Adipose tissue (tissue), 3 donors: ENCODE data around the gene EXD3. TPM values are rescaled to one million over a fixed set of nuclear protein-coding genes. Genes with fewer than 3 reads are reported as not detected.
"Not testable (repeated sequence)": the region's sequence is repeated elsewhere in the genome, so short reads cannot be mapped to it uniquely, and the experiment has no call there.

Source experiments
- H3K27ac ChIP-seq: one replicate; pipeline ENCODE4 v1.5.1; 2013; ENCODE audit warnings: low read depth, low read length
- WGBS, 3 donors: extraction: QIAGEN DNeasy Blood & Tissue Kit; methylation state at CpG; one replicate each; pipeline ENCODE4 v1.1.7; 2013; 5-methylcytosine and 5-hydroxymethylcytosine counted together
- polyA plus RNA-seq, 3 donors: library from polyadenylated mRNA; stranded (reverse); fragments of 200-250 nt; gene quantifications; one replicate each; pipeline ENCODE4 v1.2.3, GENCODE V29; 2013
- donor health status: healthy with polysubstance abuse.
- donor health status: Bipolar disorder and iron deficiency.
- donor health status: healthy.

Gene EXD3
- polyA plus RNA-seq, 3 donors = 7.6 to 38.5 (median 14.0) TPM

DNA sequence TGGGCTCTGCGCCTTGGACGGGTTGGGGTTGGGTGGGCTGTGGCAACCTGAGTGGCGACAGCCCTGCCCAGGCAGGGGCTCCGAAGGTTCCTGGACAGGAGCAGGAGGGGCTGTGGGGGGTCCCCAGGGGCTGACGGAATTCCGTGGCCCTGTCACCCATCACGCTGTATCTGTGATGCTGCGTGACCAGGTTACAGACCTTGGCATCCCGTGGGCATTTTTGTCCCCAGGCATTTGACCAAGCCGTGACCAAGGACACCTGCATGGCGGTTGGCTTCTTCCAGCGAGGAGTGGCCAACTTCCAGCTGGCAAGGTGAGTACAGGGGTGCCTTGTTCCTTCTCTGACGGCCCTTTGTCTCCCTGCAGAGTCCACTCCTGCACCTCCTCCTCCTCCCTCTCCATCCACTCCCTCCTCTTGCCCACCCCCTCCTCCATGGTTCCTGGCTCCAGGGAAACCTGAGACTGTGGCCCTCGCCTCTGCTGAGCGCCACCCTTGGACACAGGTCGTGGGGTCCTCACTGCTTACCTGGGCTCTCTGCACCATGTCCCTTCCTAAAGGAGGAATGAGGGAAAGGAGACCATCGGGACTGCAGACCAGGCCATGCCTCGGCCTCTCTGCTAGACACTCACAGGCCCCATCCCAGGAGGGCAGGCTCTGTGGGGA lies 3.2 kb upstream of the EXD3 start:
- H3K27ac ChIP-seq = no peak overlapping the region
- WGBS, 3 donors = 70 to 85% (median 75%) methylated on average over 18 of the region's 18 CpGs

DNA sequence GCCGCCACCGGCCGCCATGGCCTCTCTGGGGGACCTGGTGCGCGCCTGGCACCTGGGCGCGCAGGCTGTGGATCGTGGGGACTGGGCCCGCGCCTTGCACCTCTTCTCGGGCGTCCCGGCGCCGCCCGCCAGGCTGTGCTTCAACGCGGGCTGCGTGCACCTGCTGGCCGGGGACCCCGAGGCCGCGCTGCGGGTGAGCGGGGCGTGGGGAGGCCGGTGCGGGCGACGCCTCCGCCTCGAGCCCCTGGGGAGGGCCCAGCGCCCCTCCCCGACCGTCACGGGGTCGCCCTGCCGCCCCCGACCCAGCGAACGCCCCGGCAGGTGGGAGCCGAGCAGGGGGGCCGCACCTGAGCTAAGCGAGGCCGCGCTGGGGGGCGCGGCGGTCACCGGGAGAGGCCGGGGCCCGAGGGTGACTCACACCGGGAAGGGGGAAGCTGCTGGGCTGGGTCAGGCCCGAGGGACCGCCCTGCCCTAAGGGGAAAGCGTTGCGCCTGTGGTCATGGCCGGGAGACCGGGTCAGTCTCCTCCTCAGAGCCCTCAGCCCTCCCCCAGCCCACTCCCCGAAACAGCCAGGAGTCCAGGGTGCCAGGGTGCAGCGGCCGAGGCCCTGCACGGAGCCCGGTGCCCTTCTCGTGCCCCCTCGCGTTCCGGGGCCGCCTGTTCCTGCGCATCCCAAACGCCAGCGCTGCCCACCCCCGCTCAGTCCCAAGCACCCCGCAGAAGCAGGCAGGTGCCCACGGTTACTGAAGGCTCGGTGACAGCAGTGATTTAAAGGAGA lies 741 bp upstream of the EXD3 start:
- H3K27ac ChIP-seq = no peak overlapping the region
- 11 to 15% (median 11%) methylated on average over 51 to 77 of the region's 77 CpGs for WGBS, 3 donors

DNA sequence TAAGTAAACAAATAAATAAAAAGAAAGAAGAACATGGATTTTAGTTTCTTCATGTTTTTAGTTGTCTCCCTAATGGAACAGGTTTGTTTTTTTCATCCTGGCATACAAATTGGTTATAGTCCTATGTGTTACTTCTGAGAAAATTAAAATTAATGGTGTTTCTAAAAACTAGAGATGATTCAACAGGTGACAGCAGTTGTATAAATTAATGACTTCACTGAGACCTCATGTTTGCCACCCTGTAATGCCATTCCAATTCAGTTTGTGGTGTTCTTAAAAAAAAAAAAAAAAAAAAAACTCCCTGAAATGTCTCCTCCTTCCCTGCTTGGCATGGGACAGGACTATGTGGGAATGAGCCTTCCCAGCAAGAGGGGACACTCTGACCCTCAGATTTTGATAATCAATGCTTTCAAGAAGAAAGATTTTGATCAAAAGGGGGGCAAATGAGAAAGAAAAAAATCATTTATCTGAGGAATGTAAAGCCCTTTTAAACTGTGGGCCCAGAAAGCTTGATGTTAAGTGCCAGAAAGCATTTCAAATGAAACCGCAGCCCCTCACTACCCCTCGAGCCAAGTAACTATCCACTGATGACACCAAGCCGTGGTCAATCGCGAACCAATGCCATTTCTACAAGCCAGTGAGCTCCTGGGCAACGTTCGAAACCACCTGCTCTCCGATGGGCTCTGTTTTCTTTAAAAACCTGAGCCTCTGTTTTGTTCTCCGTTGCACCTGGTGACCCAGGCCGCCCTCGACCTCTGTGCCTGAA lies 941 bp downstream of the EXD3 start:
- no peak overlapping the region for H3K27ac ChIP-seq
- WGBS, 3 donors = 4 to 5% (median 5%) methylated on average over 11 of the region's 11 CpGs

DNA sequence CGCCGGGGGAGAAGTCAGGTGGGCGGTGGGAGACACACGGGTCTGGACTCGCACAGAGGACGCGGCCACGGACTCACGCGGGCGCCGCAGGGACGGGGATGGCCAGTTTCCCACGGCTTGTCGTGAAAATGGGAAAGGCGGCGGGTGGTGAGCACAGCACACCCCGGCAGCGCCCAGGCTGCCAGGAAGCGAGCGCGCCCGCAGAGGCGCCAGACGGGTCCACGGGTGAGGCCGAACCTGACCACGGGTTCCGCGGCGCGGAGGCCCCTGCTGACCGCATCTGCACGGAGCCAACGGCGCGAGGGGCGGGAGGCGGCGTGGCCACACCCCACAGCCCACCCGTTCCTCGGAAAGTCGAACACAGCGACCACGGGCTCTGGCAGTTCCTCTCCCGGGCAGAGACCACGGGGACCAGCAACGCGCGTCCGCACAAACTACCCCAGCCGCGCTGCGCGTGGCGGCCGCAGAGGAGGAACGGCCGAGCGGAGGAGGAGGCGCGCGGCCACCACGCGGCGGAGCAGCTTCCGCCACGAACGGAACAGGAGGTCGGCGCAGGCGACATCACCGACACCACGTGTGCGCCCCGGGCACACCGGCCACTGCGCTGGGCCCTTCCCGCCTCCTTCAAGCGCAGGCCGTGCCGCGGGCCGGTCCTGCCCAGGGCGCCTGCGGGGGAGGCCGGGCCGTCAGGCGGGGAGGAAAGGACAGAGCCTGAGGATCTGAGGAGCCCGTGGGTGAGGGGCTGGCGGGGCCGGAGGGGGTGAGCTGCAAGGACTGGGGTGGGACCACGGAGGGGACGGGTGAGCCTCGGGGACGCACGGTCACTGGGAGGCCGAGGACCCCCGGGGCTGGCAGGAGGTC lies 5.6 kb downstream of the EXD3 start:
- no peak overlapping the region for H3K27ac ChIP-seq
- 75 to 89% (median 85%) methylated on average over 94 to 99 of the region's 99 CpGs for WGBS, 3 donors

DNA sequence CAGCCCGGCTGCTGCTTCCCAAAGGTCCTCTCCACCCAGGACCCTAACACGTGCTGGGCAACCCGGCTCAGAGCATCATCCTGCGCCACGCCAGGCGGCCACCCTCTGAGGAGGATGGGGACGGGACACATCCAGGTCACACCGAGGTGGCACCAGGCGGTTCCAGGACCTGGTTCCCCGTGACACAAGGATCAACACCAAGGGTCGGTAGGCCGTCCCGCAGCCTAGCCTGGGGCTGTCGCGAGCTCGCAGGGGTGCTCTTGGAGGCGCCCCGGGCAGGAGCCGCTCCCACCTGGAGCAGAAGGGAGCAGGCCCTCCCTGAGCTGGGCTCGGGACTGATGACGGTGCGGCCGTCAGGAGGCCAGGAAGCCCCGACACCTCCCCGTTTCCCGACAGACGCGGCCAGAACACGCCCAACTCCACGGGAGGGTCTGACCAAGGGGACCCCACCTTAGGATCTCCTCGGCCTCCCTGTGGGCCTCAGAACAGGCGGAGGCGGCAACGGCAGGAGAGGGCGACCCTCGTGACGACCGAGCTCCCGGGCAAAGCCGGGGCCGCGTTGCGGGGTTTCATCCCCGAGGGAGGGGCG lies 6.3 kb downstream of the EXD3 start:
- no peak overlapping the region for H3K27ac ChIP-seq
- 82 to 91% (median 89%) methylated on average over 39 to 45 of the region's 45 CpGs for WGBS, 3 donors

DNA sequence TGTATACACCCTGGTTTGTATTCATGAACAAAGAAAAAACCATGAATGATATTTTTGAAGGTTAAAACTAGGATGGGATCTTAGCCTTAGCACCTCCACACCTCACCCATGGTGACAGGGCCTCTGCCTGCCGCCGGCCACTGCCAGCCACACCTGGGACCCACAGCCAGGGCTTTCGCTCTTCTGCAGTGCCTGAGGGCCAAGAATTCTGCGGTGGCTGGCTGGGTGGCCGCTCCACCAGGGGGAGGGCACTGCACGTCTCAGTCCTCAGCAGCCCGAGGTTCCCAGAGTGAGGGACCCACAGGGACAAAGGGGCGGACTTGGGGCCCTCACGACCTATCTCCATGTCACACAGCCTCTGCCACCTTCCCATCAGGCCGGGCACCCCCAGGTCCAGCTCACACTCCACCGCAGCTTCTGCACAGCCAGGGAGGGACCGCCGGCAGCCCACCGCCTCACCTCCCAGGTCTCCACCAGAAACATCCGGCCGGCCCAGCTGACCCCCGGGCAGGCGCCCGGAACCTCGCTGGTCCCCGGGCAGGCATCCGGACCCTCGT lies 6.9 kb downstream of the EXD3 start:
- no peak overlapping the region for H3K27ac ChIP-seq
- WGBS, 3 donors = 93 to 97% (median 94%) methylated on average over 20 to 23 of the region's 23 CpGs

DNA sequence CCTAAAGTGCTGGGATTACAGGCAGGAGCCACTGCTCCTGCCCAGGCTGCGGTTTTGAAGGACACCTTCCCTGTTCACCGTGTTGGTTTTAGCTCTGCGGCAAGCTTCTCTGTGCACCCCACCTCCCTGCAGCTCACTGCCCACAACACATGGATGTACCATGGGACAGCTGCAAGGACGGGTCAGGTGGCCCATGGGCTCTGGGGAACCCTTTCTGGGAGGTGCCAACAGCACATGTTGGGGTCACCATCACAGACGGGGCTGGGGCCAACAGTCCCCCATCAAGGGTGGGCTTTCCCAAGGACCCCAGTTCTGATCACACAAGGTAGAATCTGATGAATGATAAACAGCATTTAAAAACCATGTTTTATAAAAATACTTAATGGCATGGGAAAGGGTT lies 7.5 kb downstream of the EXD3 start:
- 89 to 94% (median 94%) methylated on average over 5 of the region's 5 CpGs for WGBS, 3 donors

DNA sequence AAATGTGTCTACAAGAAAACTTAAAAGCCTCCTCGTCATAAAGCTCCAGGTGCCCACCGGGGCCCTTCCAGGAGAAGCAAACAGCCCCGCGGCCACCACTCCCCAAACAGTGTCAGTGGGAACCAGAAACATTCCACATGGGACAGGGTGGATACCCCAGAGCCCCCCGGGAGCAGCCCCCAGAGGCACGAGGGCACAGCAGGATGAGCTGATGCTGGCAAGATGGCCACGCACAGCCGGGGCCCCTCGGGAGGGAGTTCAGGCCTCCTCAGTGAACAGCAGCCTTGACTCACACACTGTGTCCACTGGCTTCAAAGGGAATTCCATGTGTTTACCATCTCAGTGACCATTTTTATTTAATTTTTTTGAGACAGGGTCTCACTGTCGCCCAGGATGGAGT lies 10.5 kb downstream of the EXD3 start:
- no peak overlapping the region for H3K27ac ChIP-seq
- 72 to 82% (median 75%) methylated on average over 10 of the region's 10 CpGs for WGBS, 3 donors

More for the DNA sequence above, 7.5 kb downstream of the EXD3 start:
- no peak overlapping the region for H3K27ac ChIP-seq

DNA sequence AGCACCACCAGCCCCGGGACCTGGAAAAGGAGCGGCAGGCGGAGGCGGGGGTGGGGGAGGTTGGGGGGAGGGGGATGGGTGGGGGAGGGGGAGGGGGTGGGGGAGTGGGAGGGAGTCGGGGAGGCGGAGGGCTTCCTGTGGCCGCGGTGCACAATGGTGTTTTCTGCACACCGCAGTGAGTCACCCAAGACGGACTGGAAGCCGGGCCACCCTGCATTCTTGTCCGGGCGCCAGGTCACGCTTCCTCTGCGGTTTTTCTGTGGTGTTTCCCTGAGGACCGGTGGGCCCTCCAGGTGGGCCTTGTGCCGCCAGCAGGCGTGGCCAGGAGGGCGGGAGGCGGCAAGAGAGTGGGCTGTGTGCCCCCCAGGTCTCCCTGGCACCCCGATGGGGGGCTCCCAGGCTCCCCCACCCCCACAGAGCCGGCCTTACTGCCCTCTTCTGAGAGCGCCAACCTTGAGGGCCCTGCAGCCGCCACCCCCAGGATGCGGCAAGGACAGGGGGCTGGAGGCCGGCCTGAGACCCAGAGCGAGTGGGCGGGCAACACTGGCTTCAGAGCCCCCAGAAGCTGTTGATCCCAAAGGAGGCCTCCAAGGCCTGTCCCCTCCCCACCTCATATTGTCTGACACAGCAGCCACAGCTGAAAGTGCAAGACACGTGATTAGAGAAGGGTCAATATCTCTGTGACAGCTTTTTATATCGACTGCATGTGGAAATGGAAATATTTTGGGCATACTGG lies 11.1 kb downstream of the EXD3 start:
- WGBS, 3 donors = 22 to 59% (median 28%) methylated on average over 23 to 29 of the region's 30 CpGs
- H3K27ac ChIP-seq = no peak overlapping the region

DNA sequence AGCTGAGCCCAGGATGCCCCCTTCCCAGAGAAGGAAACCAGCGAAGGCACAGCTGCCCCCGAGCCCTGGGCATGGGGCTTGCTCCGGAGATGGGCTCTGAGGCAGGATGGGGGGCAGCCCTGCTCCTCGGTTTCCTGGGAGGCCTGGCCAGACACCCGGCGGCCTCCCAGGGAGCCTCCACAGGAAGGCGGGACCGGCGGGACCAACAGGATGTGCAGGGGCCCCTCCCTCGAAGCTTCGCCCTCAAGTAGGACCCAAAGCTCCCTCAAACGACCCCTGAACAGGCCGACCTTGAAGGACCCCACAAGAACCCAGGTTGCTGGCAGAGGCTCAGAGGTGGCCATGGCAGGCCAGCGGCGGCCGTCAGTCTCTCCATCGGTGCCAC lies 11.7 kb downstream of the EXD3 start:
- H3K27ac ChIP-seq = no peak overlapping the region
- 20 to 71% (median 27%) methylated on average over 9 to 17 of the region's 17 CpGs for WGBS, 3 donors

DNA sequence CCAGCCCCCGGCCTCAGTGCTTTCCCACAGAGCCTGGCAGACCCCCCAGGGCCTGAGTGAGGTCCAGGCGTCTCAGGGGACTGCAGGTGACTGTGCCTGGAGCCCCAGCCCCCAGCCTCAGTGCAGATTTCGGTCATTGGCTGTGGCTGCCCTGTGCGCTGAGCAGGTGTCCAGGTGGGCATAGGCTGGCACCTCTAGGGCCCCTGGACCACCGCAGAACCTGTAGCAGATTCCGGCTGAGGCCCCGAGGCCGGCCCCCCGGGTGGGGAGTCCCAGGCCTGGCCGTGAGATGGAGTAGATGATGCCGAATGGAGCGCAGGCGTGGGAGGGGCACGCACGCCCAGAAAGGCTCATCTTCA lies 12.1 kb downstream of the EXD3 start:
- 80 to 86% (median 80%) methylated on average over 15 of the region's 15 CpGs for WGBS, 3 donors
- H3K27ac ChIP-seq = no peak overlapping the region

DNA sequence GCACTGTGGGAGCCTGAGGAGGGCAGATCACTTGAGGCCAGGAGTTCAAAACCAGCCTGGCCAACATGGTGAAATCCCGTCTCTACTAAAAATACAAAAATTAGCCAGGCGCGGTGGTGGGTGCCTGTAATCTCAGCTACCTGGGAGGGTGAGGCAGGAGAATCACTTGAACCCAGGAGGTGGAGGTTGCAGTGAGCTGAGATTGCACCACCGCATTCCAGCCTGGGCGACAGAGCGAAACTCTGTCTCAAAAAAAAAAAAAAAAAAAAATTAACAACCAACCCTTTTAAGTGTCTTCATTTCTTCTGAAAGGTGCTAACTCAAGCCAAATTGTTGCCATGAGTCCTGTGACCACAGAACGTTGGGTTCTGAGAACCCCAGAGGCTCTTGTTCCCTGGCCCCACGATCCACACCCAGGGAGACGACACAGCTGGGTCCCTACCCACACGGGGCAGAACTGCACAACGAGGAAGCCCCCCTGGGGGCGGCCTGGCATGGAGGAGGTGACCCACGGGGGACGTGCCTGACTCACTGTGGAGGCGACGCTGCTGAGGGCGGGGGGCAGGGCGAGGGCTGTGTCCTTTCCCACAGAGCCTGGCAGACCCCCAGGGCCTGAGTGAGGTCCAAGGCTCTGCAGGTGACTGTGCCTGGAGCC lies 12.6 kb downstream of the EXD3 start:
- H3K27ac ChIP-seq = not testable (repeated sequence)
- 65 to 80% (median 77%) methylated on average over 17 to 18 of the region's 18 CpGs for WGBS, 3 donors

DNA sequence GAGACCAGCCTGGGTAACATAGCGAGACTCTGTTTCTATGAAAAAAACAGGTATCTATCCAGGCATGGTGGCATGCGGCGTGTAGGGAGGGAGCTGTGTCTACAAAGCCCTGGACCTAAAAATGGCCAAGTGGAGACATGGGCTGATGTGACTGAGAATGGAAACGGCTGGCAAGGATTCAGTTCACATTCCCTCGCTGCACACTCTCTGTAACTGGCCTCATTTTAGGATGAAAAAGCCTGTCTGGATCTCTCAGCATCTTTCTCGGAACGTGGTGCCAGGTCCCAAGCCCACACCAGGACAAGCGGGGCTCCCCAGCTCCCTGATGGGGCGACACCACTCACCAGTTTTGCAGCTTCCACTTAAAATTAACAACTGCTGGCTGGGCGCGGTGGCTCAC lies 13.4 kb downstream of the EXD3 start:
- WGBS, 3 donors = 92 to 93% (median 93%) methylated on average over 11 of the region's 11 CpGs
- no peak overlapping the region for H3K27ac ChIP-seq

DNA sequence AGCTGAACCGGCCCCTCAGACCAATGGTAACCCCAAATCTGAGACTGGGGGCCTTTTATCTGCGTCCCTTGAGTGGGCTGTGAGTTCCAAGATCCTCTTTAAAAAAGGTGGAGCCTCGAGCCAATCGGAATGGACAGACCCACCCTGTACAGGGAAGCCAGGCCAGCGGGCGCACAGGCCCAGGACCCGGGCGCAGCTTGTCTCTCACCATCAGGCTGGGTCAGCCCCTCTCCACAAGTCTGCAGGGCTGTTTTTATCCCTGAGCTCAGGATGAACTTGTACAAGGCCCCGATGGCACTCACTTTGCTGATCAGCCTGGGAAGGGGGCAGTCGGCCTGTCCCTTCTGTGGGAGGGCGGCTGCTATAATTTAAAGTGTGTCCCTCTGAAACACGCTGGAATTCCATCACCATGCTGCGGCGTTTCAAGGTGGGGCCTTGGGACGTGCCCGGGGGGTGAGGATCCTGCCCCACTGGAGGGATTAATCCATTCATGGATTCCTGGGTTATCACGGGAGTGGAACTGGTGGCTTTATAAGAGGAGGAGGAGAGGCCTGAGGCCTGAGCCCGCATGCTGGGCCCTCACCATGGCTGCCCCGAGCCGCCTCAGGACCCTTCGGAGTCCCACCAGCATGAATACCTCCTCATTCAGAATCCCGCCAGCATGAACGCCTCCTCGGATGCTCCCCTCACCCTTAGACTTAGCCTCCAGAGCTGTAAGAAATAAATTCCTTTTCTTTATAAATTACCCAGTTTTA lies 14.1 kb downstream of the EXD3 start:
- no peak overlapping the region for H3K27ac ChIP-seq
- WGBS, 3 donors = 95 to 96% (median 95%) methylated on average over 24 of the region's 24 CpGs

DNA sequence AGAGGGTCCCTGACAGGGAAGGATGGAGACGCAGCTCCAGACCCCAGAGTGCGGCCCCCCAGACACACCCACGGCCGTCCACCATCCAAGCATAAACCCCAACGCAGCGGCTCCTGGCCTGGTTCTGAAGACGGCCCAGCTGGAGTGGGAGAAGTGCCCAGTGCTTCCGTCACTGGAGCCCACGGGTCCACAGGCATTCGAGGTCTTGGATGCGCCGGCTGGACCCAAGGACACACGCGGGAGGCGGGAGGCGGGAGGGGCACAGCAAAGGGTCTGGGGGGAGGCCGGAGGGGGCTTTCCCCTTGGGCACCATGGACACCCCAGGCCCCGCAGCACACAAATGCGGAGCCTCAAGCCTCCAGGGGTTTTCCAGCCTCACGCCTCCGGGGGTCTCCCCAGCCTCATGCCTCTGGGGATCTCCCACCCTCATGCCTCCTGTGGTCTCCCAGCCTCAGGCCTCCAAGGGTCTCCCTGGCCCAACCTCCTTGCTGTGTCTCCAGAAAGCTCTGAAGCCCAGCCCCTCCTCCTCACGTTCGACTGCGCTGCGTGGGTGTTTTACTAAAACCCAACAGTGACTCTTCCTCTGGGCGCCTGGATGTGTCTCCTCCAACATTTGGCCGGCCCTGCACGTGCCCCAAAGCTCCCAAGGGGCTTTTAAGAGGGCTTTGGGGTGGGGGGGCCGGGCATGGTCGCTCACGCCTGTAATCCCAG lies 15.2 kb downstream of the EXD3 start:
- no peak overlapping the region for H3K27ac ChIP-seq

More for the DNA sequence above, 15.2 kb downstream of the EXD3 start:
- WGBS, 3 donors = 49 to 59% (median 59%) methylated on average over 30 to 31 of the region's 31 CpGs
